Measurements from ENCODE around the gene HOXA13.

The HOXA13 gene

DNA sequence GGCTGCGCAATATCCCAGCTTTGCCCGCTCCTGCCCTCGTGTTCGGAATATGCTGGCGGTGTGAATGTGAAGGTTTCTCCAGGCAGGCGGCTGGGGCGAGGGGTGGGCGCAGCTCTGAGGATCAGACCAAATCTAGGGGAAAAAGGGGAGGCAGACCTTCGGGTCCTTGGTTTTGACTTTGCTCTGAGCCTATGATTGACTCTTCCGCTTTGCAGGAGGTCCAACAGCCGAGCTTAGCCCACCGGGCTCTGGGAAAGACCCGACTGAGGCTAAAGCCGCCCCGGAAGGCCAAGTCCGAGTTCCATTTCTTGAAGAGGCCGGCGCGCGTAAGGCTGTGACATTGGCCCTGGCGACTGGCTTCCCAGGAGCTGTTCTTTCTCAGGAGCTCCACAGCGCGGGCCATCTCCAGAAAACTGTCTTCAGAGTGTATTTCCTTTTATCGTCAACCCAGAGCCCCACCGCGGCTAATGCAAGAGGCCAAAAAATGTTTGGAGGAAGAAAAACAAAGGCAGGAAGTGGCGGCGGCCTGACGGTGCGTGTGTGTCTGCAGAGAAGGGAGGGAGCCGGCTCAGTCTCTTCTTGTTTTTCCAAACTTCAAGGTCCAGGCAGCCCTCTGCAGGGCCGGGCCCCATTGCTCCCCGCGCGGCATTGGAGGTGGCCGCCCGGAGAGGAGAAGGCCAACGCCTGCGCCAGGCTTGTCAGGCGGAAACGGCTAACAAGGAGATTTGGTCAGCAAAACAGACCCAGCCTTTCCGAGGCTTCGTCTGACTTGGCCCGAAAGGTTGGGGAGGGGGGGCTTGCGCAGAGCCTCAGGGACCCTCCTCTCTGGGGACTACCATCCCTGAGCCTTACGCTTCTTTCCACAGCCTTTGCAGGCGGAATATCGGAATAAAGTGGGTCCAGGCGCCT, 11.3 kb downstream of the HOXA13 start:
- H3K27ac Mint-ChIP-seq = peak overlapping the region; percentile 13
- H3K36me3 Mint-ChIP-seq = peaks cover 19% of the 10 kb centered on the region
- H3K4me1 Mint-ChIP-seq = peaks cover 49% of the 10 kb centered on the region
- CTCF ChIA-PET = interaction anchor here (0.7 to 2.7 kb wide), 4 partner anchors 7 to 505 kb away, joined by 3 to 11 read pairs (median 4); no protein-coding TSS in a partner anchor
- peak; percentile 61 for DNase-seq
- H3K4me3 Mint-ChIP-seq = peak overlapping the region; percentile 11
- H3K27me3 Mint-ChIP-seq = peaks cover 100% of the 10 kb centered on the region
- H3K9me3 Mint-ChIP-seq = no peaks in the 10 kb centered on the region

DNA sequence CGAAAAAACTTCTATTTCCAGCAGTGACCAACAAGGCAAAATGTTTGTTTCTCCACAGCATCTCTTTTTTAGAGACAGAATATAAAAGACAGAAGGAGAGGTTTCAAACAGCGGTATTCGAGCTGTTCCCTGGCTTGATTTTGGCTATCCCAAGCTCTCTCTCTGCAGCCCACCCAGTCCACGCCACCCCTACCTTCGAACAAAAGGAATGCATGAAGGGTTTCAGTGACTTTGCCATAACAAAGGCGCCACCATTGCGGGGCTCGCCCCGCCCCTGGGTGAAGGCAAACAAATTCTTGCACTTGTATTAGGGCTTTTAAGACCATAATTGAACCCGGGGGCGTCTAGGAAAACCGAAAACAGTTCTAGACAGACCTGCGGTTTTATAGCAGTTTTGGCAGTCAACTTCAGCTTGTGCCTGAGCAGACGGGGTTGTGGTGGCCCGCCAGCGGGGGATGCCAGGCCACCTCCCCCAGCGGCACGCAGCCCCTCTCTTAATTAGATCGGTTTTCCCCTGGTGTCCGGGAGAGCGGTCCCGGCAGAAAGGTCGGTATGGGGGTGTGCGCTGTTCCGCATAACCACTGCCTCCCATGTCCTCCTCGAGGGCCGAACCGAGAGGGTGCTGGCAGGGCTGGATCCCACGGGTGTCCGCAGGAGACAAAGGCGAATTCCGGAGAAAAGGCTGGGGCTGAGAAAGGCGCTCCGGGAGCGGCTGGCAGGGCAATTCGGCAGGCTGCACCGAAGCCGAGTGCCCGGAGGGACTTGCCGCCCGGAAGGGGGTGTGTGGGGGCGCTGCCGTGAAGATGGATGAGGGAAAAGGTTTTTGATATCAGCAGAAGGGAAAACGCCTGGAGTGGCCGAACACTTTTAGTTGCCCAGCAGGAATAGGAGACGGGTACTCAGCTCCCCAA, 12.2 kb downstream of the HOXA13 start:
- H3K4me1 Mint-ChIP-seq = peaks cover 46% of the 10 kb centered on the region
- peaks cover 19% of the 10 kb centered on the region for H3K36me3 Mint-ChIP-seq
- CTCF ChIA-PET = interaction anchor here (0.7 to 2.7 kb wide), 5 partner anchors 8 to 504 kb away, joined by 3 to 11 read pairs (median 3); no protein-coding TSS in a partner anchor
- no peaks in the 10 kb centered on the region for H3K9me3 Mint-ChIP-seq
- peak overlapping the region; percentile 11 for H3K4me3 Mint-ChIP-seq
- H3K27ac Mint-ChIP-seq = peak overlapping the region; percentile 52
- DNase-seq = peak; percentile 19
- peaks cover 100% of the 10 kb centered on the region for H3K27me3 Mint-ChIP-seq

DNA sequence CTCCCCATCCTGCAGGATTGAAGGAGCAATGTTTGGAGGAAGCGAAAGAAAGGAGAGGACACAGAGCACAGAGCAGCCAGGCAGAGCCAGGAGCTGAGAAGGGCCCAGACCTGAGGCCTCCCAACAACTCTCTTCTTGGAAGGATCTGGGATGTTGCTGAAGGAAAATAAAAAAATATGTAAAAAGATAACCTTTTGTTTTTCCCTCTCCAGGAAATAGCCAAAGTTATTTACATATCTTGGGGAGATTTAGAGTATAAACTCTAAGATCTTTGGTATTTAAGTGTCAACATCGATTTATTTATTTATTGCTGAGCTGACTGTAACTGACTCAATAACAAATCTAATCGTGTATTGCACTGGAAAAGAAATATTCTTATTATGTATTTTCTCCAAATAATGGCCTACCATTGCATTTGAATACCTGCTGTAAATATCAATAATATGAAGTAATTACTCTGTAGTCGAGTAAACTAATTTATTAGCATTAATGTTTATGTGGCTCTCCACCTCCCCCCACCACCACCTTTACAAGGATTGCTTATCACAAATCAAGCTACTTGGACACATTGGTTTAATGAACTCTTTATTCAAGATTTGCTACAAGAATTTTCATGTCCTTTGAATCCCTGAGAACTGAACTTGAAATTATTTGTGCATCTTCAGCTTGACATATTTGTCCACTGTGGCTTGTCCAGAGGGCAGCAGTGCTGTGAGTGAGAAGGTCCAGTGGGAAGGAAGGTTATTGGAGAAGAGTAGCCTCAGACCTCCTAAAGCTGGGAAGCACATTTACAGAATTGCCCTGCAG, 13.0 kb downstream of the HOXA13 start:
- Mint-ChIP-seq H3K36me3 (peaks cover 19% of the 10 kb centered on the region), H3K4me1 (peaks cover 42% of the 10 kb centered on the region), H3K27ac (peak overlapping the region; percentile 52), H3K9me3 (no peaks in the 10 kb centered on the region), H3K4me3 (peak overlapping the region; percentile 10), H3K27me3 (peaks cover 100% of the 10 kb centered on the region)
- DNase-seq = no peak
- CTCF ChIA-PET = interaction anchor here (1.2 to 2.7 kb wide), 3 partner anchors 9 to 24 kb away, joined by 3 to 11 read pairs (median 3); no protein-coding TSS in a partner anchor

DNA sequence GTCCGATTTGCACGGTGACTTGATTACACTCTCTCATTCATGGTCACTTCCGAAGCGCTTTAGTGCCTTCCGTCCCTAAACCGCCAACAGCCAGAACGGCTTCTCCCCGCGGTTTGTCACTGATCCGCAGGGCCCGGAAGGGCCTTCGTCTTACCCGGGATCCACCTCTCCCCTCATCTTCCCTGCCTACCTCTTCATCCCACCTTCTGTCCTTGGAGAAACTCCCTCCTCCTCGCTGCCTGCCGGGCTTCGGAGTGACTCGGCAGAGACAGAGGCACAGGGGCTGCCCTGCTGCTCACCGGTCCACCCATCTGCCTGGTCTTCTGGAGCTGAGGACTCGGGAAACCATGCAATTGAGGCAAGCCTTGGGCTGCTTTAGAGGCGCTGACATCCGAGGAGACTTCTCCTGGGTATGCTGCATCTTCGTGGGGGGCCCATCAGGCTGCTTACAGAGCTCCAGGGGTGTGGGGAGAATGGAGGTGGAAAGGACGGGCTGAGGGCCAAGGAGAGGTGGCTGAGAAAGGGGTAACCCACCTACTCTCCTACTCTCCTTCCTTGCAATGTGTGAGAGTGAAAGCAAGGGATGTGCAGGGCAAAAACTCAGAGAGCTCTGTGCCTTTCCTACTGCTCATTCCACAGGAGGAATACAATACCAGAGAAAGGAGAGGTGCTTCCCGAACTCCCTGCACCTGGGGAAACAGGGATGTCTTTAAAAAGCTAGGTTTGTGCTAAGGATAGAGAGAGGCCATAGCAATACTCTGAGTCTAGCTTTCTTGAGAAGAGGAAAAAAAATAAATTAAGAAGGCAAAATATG, 13.8 kb downstream of the HOXA13 start:
- peak overlapping the region; percentile 51 for H3K4me3 Mint-ChIP-seq
- peaks cover 19% of the 10 kb centered on the region for H3K36me3 Mint-ChIP-seq
- CTCF ChIA-PET = interaction anchor here (2.7 kb wide), 1 partner anchor 10 kb away, joined by 11 read pairs; no protein-coding TSS in a partner anchor
- peak; percentile 20 for DNase-seq
- H3K27ac Mint-ChIP-seq = peak overlapping the region; percentile 86
- H3K9me3 Mint-ChIP-seq = no peaks in the 10 kb centered on the region
- peaks cover 42% of the 10 kb centered on the region for H3K4me1 Mint-ChIP-seq
- H3K27me3 Mint-ChIP-seq = peaks cover 100% of the 10 kb centered on the region

DNA sequence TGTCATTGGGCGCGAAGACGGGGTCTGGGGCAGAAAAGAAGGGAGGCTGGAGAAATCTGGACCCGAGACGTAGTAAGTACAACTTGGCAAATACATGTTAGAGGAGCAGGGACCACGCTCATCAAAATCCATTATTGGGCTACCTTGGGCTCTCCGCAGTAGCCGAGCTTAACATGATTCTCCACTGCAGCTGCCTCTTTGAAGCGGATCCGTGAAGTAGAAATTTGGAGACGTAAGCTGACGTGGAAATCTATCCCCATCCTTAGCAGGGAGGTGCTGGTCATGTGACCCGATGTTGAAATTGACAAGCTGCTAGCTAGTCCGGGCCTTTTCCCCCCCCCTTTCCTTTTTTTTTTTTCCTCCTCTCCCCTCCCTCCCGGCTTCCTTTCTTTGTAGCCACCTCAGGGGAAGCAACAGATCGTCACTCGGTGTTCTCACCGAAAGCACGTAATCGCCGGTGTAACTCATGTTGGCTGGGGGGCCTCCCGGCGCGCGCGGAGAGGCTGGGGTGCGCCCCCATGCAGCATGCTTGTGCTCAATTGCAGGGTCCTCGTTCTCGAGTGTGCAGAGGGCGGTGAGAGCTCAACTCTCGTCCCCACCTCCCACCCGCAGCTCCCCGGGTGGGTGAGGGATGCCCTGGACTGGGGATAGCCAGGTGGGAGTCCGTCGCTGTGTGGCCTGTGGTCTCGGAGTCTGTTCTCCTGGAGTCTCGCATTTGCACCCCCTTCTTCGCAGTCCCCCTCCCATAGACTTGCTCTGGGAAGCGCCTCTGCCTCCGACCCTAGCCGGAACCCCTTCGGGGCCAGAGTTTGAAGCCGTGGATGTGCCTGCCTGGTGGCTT, 14.7 kb downstream of the HOXA13 start, which contains the start of gene HOXA11:
Gene HOXA11 (minus strand): TSS at position 220 of the 841 bp plus-strand sequence. CDS start 88 bp downstream, at position 132.
- H3K27me3 Mint-ChIP-seq = peaks cover 100% of the 10 kb centered on the region
- H3K9me3 Mint-ChIP-seq = no peaks in the 10 kb centered on the region
- peak within 1 kb of the TSS; percentile 51 for H3K4me3 Mint-ChIP-seq
- H3K36me3 Mint-ChIP-seq = peaks cover 18% of the 10 kb centered on the region
- CTCF ChIA-PET = interaction anchor here (2.7 kb wide), 1 partner anchor 10 kb away, joined by 11 read pairs; no protein-coding TSS in a partner anchor
- peak within 1 kb of the TSS; percentile 86 for H3K27ac Mint-ChIP-seq
- peak; percentile 18 for DNase-seq
- peaks cover 43% of the 10 kb centered on the region for H3K4me1 Mint-ChIP-seq

DNA sequence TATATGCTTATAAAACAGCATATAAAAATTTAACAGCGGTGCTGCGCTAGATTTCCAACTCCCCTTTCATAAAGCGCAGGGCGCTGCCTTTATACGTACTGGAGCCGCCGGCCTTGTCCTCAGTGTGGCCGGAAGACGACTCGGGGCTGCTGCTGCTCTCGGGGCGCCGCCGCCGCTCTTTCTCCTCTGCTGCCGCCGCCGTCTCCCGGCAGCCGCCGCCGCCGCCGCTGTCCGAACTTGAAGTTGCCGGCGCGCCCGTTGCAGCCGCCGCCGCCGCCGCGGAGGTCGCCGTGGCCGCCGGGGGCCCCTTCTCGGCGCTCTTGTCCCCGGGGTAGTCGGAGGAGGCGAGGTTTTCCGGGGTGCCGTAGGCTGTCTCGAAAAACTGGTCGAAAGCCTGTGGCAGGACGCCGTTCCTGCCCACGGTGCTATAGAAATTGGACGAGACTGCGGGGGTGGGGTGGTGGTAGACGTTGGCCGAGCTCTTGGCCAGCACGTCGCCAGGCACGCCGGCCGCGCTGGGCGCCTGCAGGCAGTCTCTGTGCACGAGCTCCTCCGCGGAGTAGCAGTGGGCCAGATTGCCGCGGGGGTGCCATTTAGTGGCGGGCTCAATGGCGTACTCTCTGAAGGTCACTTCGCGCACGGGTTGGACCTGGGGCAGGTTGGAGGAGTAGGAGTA, 15.4 kb downstream of the HOXA13 start:
- Mint-ChIP-seq H3K4me3 (peak overlapping the region; percentile 44), H3K36me3 (peaks cover 14% of the 10 kb centered on the region), H3K27ac (peak overlapping the region; percentile 69), H3K4me1 (peaks cover 44% of the 10 kb centered on the region), H3K27me3 (peaks cover 100% of the 10 kb centered on the region), H3K9me3 (no peaks in the 10 kb centered on the region)
- CTCF ChIA-PET = interaction anchor here (3.0 kb wide), 1 partner anchor 12 kb away, joined by 11 read pairs; no protein-coding TSS in a partner anchor
- peak; percentile 28 for DNase-seq

DNA sequence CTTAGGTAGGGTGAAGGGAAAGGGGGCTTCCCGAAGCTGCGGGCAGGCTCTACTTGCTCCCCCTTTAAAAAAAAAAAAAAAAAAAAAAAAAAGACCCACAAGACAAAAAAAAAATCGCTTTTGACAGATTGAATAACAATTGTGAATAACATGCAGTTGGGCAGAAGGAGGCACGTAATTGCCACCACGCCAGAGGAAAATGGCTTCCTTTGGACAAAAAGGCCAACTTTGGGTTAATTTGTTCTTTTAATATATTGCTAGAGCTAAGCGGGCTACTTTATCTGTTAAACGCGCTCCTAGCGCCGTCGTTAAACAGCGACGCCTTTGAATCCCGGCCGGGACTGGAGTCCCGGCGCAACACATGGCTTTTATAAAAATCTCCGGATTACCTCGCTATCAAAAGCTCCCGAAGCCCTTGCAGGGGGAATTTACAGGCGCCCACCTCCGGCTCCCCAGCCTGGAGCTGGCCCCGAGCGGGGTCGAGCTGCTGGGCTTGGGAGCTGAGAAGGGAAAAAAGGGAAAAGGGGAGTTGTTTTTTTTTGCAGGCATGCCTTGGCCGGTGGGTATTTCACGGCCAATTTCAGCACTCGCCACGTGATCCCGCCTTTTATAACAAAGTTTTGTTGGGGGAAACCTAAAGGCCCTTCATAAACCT, 16.1 kb downstream of the HOXA13 start:
- Mint-ChIP-seq H3K27ac (peak overlapping the region; percentile 24), H3K4me1 (peaks cover 43% of the 10 kb centered on the region), H3K36me3 (peaks cover 14% of the 10 kb centered on the region), H3K9me3 (no peaks in the 10 kb centered on the region), H3K27me3 (peaks cover 100% of the 10 kb centered on the region), H3K4me3 (peak overlapping the region; percentile 21)
- CTCF ChIA-PET = interaction anchor here (3.0 kb wide), 1 partner anchor 12 kb away, joined by 11 read pairs; no protein-coding TSS in a partner anchor
- DNase-seq = peak; percentile 11

DNA sequence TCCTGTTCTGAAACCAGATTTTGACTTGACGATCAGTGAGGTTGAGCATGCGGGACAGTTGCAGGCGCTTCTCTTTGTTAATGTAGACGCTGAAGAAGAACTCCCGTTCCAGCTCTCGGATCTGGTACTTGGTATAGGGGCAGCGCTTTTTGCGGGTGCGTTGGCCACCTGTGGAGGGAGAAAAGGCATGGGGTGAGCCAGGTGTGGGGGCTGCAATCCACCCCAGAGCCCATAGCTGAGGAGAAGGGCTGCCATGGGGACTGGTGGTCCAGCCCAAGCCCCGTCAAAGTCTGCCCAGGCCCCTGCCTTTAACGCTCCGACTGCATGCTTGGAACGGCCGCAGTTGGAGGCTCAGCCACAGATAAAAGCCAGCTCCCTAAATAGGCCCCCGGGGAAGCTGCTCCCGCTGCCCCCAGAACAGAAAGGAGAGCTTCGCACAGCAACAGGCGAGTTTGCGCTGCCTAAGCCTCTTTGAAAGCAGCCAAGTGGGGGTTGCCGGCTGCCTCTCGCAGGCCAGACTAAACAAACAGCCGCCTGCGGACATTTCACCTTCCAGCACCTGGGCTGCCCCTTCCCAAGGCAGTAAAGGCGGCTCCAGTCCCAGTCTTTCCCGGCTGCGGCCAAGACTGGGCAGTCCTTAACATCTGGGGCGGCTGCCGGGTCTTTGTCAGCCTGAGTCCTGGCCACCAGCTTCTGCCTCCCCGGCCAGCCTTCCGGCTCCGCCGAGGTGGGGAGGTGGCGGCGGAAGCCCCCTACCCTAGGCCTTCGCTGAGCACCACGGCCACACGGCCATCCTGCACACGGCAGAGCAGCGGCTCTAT, 16.8 kb downstream of the HOXA13 start:
- Mint-ChIP-seq H3K36me3 (peaks cover 9% of the 10 kb centered on the region), H3K27me3 (peaks cover 99% of the 10 kb centered on the region), H3K4me1 (peaks cover 36% of the 10 kb centered on the region), H3K9me3 (no peaks in the 10 kb centered on the region), H3K27ac (no peak overlapping the region), H3K4me3 (no peak overlapping the region)
- CTCF ChIA-PET = interaction anchor here (1.2 to 3.0 kb wide), 2 partner anchors 13 to 22 kb away, joined by 4 to 11 read pairs; no protein-coding TSS in a partner anchor
- peak; percentile 18 for DNase-seq

DNA sequence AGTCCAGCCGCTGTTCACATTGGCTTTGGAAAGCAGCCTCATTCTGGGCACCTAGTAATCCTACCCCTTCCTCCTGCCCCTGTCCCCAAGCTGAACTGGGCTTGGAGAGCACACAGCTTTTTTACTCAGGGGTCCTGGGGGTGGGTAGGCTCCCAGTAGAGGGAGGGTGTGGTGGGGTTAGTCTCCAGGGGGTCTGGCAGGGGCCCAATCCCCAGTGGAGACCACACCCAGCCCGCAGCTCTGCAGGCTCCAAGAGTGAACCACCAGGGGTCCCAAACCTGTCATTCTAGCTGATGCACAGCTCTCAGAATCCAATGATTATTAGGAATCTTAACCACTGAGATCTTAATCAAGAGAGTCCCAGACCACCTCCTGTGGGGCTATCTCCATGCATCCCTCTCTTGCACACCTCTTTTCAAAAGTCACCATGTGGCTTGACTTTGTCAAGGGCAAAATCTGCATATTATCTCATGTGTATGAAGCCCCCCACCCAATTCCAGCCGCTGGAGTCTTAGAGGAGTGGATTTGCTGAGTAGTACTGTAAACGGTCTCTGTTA, 17.5 kb downstream of the HOXA13 start:
- DNase-seq = peak; percentile 12
- Mint-ChIP-seq H3K27ac (no peak overlapping the region), H3K9me3 (no peaks in the 10 kb centered on the region), H3K4me1 (peaks cover 29% of the 10 kb centered on the region), H3K27me3 (peaks cover 99% of the 10 kb centered on the region), H3K4me3 (no peak overlapping the region), H3K36me3 (peaks cover 9% of the 10 kb centered on the region)
- CTCF ChIA-PET = interaction anchor here (1.2 to 3.0 kb wide), 3 partner anchors 14 to 22 kb away, joined by 3 to 11 read pairs (median 4); no protein-coding TSS in a partner anchor

DNA sequence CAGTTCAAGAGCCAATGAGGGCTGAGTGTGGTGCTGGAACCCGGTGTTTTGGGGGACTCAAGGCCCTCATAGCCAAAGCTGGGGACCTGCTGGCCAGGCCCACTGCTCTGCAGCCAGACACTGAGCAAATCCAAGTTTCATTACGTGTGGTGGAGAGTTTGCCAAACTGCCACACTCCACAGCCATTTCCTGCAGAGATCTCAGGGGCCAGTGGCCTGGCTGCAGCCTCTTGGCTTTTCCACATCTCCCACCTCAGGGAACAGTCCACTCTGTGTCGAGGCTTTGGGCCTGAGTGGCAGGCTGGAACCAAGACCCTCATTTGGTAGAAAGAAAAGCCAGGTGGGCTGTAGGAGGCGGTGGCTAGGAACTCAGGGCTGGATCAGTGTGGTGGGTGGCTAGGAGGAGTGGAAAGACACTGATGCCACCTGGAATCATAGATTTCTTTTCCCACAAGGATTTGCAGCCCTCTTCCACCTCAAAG, 18.1 kb downstream of the HOXA13 start:
- no peak overlapping the region for H3K4me3 Mint-ChIP-seq
- peak; percentile 12 for DNase-seq
- no peaks in the 10 kb centered on the region for H3K9me3 Mint-ChIP-seq
- H3K4me1 Mint-ChIP-seq = peaks cover 26% of the 10 kb centered on the region
- H3K36me3 Mint-ChIP-seq = peaks cover 9% of the 10 kb centered on the region
- H3K27ac Mint-ChIP-seq = no peak overlapping the region
- CTCF ChIA-PET = interaction anchor here (1.3 to 3.0 kb wide), 2 partner anchors 14 to 23 kb away, joined by 3 to 11 read pairs; no protein-coding TSS in a partner anchor
- peaks cover 99% of the 10 kb centered on the region for H3K27me3 Mint-ChIP-seq
